Ascending aorta (tissue), 2 donors: ENCODE results near the gene CHRNA3. TPM values are rescaled to one million over a fixed set of nuclear protein-coding genes. Genes with fewer than 3 reads are reported as not detected.
A peak's percentile ranks its signal among the peaks of the same experiment; 100 is the strongest.

Source experiments
- DNase-seq, 2 donors: peaks; one replicate each; pipeline ENCODE4 v3.0.0-alpha.2; 2019; ENCODE audit warnings: low spot score in 2 of 2
- H3K27ac ChIP-seq, 2 donors: fragments of 200-600 bp; sonication (generic); one replicate each; pipeline ENCODE4 v1.5.1; 2016 to 2017; ENCODE audit warnings: mild to moderate bottlenecking in 1 of 2
- H3K27me3 ChIP-seq: fragments of 200-600 bp; sonication (generic); one replicate; pipeline ENCODE4 v1.5.1; 2017
- H3K36me3 ChIP-seq, 2 donors: fragments of 200-600 bp; sonication (generic); one replicate each; pipeline ENCODE4 v1.5.1; 2016
- H3K4me1 ChIP-seq, 2 donors: fragments of 200-600 bp; sonication (generic); one replicate each; pipeline ENCODE4 v1.5.1; 2016 to 2017; ENCODE audit warnings: mild to moderate bottlenecking in 1 of 2
- H3K4me3 ChIP-seq, 2 donors: fragments of 200-600 bp; sonication (generic); one replicate each; pipeline ENCODE4 v1.5.1; 2016 to 2017; ENCODE audit warnings: mild to moderate bottlenecking in 1 of 2
- H3K9me3 ChIP-seq, 2 donors: fragments of 200-600 bp; sonication (generic); one replicate each; pipeline ENCODE4 v1.5.1; 2016
- CTCF ChIP-seq, 3 experiments: fragments of 200-600 bp in 2 of 3; fragments of 450-650 bp in 1 of 3; sonication (generic) in 2 of 3; IDR thresholded peaks; one replicate each; pipeline ENCODE4 v1.5.1; 2016 to 2019; ENCODE audit warnings: antibody characterized with exemption in 3 of 3, mild to moderate bottlenecking in 1 of 3, moderate library complexity in 1 of 3
- intact Hi-C: fragments of 100-400 bp; cut with DNase I; formaldehyde crosslinking; loops from one replicate; pipeline ENCODE4 v1.15.1; 2023
- total RNA-seq: library from RNA; depleted of rRNA; stranded (reverse); fragments of >200 nt; gene quantifications from one replicate; pipeline ENCODE4 v1.1.0, GENCODE V29; 2016

The CHRNA3 gene
- total RNA-seq, 1 donor from 2014 or later, result not detected

GRCh38 chr15:78635346-78635745 is 14.6 kb upstream of the CHRNA3 start:
- no peak for DNase-seq
- Histone ChIP-seq H3K27ac (no peak overlapping the region), H3K36me3 (no peaks in the 10 kb centered on the region), H3K27me3 (no peaks in the 10 kb centered on the region), H3K4me1 (no peaks in the 10 kb centered on the region), H3K9me3 (peaks cover 0 to 5% of the 10 kb centered on the region in 2 donors), H3K4me3 (no peak overlapping the region)
- intact Hi-C loops, result no loop called here
- TF ChIP-seq CTCF (IDR thresholded peaks at IDR 0.05), result no peak

GRCh38 chr15:78634210-78635145 is 13.7 kb upstream of the CHRNA3 start:
- H3K27me3 ChIP-seq, result no peaks in the 10 kb centered on the region
- peak in 1 of 2 donors; percentile 31 for DNase-seq
- no peak overlapping the region for H3K4me3 ChIP-seq
- no peak overlapping the region for H3K27ac ChIP-seq
- H3K4me1 ChIP-seq, result no peaks in the 10 kb centered on the region
- peaks cover 0 to 5% of the 10 kb centered on the region in 2 donors for H3K9me3 ChIP-seq
- intact Hi-C loops, result no loop called here
- TF ChIP-seq CTCF (IDR thresholded peaks at IDR 0.05), result no peak
- no peaks in the 10 kb centered on the region for H3K36me3 ChIP-seq

- H3K27me3 ChIP-seq, result no peaks in the 10 kb centered on the region
- H3K4me1 ChIP-seq, result no peaks in the 10 kb centered on the region
- no peaks in the 10 kb centered on the region for H3K36me3 ChIP-seq
- H3K27ac ChIP-seq, result no peak overlapping the region
- H3K4me3 ChIP-seq, result no peak overlapping the region
- intact Hi-C loops, result no loop called here
- H3K9me3 ChIP-seq, result peaks cover 0 to 5% of the 10 kb centered on the region in 2 donors
- no peak for DNase-seq
- TF ChIP-seq CTCF (IDR thresholded peaks at IDR 0.05), result no peak
These were observed 12.6 kb upstream of the CHRNA3 start for GRCh38 chr15:78633348-78633747.

GRCh38 chr15:78630886-78631633 is 10.3 kb upstream of the CHRNA3 start:
- no peaks in the 10 kb centered on the region for H3K4me1 ChIP-seq
- no peak overlapping the region for H3K27ac ChIP-seq
- H3K4me3 ChIP-seq, result no peak overlapping the region
- no peak for TF ChIP-seq CTCF (IDR thresholded peaks at IDR 0.05)
- intact Hi-C loops, result no loop called here
- no peak for DNase-seq
- H3K36me3 ChIP-seq, result no peaks in the 10 kb centered on the region
- peaks cover 0 to 5% of the 10 kb centered on the region in 2 donors for H3K9me3 ChIP-seq
- no peaks in the 10 kb centered on the region for H3K27me3 ChIP-seq

GRCh38 chr15:78629716-78630065 is 8.9 kb upstream of the CHRNA3 start:
- Histone ChIP-seq H3K9me3 (peaks cover 0 to 5% of the 10 kb centered on the region in 2 donors), H3K27ac (no peak overlapping the region), H3K4me1 (no peaks in the 10 kb centered on the region), H3K4me3 (no peak overlapping the region), H3K36me3 (no peaks in the 10 kb centered on the region), H3K27me3 (no peaks in the 10 kb centered on the region)
- intact Hi-C loops, result no loop called here
- no peak for DNase-seq
- TF ChIP-seq CTCF (IDR thresholded peaks at IDR 0.05), result no peak
